Heart left ventricle (tissue), 13 donors: ENCODE data around the gene RERG.

ENCODE experiments used
- CTCF ChIP-seq, 12 donors: fragments of 200-600 bp; sonication (generic) in 4 of 12; IDR thresholded peaks; one replicate each; pipeline versions ENCODE4 v1.5.0 to v1.8.0; 2018 to 2022; ENCODE audit warnings: antibody characterized with exemption in 12 of 12, mild to moderate bottlenecking in 5 of 12
- POLR2A ChIP-seq, 2 donors: fragments of 450-650 bp; IDR thresholded peaks; one replicate each; pipeline ENCODE4 v1.6.1; 2017; ENCODE audit warnings: antibody characterized with exemption in 2 of 2, mild to moderate bottlenecking in 2 of 2, moderate library complexity in 2 of 2
- donor health status: ischemic (EF 13 %, LVEDD 7.1; RV severe dilation, severe dysfunction).
- donor health status: DM: no; HTN: yes; CAD: no.
- donor health status: DM: no; HTN: no; CAD: no.
- donor health status: ischemic (EF 25% LVEDD 6.9; RV normal size, moderate dysfunction).
- donor health status: ischemic (EF 25% LVEDD 5.7; RV mildly dilated, moderate dysfunction).
- donor health status: ischemic (EF 35%, LVEDD 5.7; RV mildly dilated, moderate dysfunction).
- donor health status: nonischemic (EF 11% LVEDD 7.7; RV severe dilation, severe dysfunction).
- donor health status: DM: yes; HTN: yes; CAD: no.
- donor health status: PGD.
- donor health status: ischemic (EF 29% LVEDD 5.4; RV normal size, mild dysfunction).
- donor health status: nonischemic (EF 23%, LVEDD 6.1; RV moderate dilation, normal function).

GRCh38 chr12:15205341-15206010, 15.7 kb downstream of the RERG start:
- TF ChIP-seq CTCF (IDR thresholded peaks at IDR 0.05) (no peak), POLR2A (IDR thresholded peaks at IDR 0.05) (no peak)
